GM12874 (cell line): ENCODE measurements around the gene TFPI2.

Experiments used
- TF ChIP-seq, protein P1 (sequence below): IDR thresholded peaks from 2 replicates; pipeline ENCODE4 v1.5.1; 2011; ENCODE audit warnings: low read depth, mild to moderate bottlenecking, control low read depth, low read length, moderate library complexity; ENCODE audit not compliant: insufficient read depth

TFPI2 gene

GRCh38 chr7:93879356-93879755 is 11.2 kb downstream of the TFPI2 start:
- TF ChIP-seq, protein P1, sequence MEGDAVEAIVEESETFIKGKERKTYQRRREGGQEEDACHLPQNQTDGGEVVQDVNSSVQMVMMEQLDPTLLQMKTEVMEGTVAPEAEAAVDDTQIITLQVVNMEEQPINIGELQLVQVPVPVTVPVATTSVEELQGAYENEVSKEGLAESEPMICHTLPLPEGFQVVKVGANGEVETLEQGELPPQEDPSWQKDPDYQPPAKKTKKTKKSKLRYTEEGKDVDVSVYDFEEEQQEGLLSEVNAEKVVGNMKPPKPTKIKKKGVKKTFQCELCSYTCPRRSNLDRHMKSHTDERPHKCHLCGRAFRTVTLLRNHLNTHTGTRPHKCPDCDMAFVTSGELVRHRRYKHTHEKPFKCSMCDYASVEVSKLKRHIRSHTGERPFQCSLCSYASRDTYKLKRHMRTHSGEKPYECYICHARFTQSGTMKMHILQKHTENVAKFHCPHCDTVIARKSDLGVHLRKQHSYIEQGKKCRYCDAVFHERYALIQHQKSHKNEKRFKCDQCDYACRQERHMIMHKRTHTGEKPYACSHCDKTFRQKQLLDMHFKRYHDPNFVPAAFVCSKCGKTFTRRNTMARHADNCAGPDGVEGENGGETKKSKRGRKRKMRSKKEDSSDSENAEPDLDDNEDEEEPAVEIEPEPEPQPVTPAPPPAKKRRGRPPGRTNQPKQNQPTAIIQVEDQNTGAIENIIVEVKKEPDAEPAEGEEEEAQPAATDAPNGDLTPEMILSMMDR: no peak

DNA sequence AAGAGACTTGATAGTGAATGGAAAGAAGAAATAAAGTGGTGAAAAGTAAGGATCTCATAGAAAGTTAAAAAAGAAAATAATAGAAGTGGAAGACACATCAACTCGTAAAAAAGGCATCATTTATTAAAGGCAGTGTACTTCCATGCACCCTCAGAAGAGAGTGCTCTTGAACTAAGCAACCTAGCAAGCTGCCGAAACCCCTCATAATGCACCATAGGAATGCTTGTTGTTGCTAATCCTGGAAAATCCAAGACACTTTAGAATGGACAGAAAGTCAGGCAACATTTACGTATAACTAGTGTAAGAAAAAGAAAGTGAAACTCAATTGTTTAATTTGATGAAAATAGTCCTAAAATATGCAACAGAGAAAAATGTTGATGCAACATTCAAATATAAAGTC is 12.8 kb downstream of the TFPI2 start:
- TF ChIP-seq, protein P1: no peak

DNA sequence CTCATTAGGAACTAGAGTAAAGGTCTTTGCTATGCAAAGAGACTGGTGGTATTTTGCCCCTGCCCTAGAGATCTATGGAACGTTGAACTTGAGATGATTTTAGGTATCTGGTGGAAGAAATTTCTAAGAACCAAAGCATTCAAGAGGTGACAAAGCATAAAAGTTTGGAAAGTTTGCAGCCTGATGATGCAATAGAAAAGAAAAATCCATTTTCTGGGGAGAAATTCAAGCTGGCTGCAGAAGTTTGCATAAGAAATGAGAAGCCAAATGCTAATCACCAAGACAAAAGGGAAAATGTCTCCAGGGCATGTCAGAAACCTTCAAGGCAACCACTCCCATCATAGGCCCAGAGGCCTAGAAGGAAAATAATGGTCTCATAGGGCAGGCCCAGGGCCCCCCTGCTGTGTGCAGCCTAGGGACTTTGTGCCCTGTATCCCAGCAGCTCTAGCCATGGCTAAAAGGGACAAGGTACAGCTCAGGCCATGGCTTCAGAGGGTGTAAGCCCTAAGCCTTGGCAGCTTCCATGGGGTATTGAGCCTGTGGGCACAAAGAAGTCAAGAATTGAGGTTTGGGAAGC is 16.5 kb downstream of the TFPI2 start:
- TF ChIP-seq, protein P1: no peak

- TF ChIP-seq, protein P1: no peak
These were observed 23.7 kb downstream of the TFPI2 start for GRCh38 chr7:93866886-93867285.

- TF ChIP-seq, protein P1: no peak
These were observed 27.9 kb downstream of the TFPI2 start for GRCh38 chr7:93862651-93863050.

DNA sequence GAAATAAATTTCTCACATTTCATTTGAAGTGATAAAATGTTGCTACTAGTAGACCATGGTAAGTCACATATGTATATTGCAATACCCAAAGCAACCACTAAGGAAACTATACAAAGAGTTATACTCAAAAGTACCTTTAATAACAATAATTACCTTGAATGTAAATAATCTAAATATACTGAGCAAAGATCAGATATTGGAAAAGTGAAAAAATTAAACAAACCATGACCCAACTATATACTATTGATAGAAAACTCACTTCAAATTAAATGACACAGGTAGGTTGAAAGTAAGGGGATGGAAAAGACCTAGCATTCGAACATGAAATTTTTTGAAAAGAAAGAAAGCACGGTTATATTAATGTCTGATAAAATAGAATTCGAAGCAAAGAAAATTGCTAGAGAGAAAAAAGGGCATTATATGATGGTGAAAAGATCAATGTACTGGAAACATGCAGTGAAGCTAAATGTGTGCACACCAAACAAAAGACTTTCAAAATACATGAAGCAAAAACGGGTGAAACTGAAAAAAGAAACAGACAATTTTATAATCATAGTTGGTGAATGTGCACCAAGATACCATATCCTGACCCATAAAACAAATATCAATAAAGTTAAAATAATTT is 29.1 kb downstream of the TFPI2 start:
- TF ChIP-seq, protein P1: no peak

GRCh38 chr7:93860261-93860660 is 30.3 kb downstream of the TFPI2 start:
- TF ChIP-seq, protein P1: no peak
